Measurements from ENCODE around the gene PCK2. TPM values are rescaled to one million over a fixed set of nuclear protein-coding genes. Genes with fewer than 3 reads are reported as not detected.

Gene PCK2
- total and polyA plus RNA-seq, 4 donors = 8.9 to 91.7 (median 38.2) TPM

GRCh38 chr14:24071144-24071697 lies 22.9 kb upstream of the PCK2 start, which contains the start of gene CPNE6:
CPNE6 (plus strand) TSS chr14:24071562; CDS start chr14:24072937, 1,375 bp downstream.
- WGBS, 2 donors = 57 to 65% methylated on average over 12 to 19 of the region's 19 CpGs
- TF ChIP-seq, protein P1, sequence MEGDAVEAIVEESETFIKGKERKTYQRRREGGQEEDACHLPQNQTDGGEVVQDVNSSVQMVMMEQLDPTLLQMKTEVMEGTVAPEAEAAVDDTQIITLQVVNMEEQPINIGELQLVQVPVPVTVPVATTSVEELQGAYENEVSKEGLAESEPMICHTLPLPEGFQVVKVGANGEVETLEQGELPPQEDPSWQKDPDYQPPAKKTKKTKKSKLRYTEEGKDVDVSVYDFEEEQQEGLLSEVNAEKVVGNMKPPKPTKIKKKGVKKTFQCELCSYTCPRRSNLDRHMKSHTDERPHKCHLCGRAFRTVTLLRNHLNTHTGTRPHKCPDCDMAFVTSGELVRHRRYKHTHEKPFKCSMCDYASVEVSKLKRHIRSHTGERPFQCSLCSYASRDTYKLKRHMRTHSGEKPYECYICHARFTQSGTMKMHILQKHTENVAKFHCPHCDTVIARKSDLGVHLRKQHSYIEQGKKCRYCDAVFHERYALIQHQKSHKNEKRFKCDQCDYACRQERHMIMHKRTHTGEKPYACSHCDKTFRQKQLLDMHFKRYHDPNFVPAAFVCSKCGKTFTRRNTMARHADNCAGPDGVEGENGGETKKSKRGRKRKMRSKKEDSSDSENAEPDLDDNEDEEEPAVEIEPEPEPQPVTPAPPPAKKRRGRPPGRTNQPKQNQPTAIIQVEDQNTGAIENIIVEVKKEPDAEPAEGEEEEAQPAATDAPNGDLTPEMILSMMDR (IDR thresholded peaks at IDR 0.05; ENCODE audit: control extremely low read depth, extremely low read depth) = no peak
- no peak for ATAC-seq (ENCODE audit: insufficient read depth, low FRiP score)
- H3K4me3 ChIP-seq = no peak within 1 kb of the TSS
- no peaks in the 10 kb centered on the region for H3K4me1 ChIP-seq (ENCODE audit: control insufficient read depth in 5 of 5, insufficient read depth in 5 of 5, low read length in 5 of 5)
- H3K27ac ChIP-seq (ENCODE audit: low read depth in 1 of 2, low read length in 1 of 2) = no peak within 1 kb of the TSS
- peaks cover 0 to 2% (median 0%) of the 10 kb centered on the region in 4 donors for H3K9me3 ChIP-seq (ENCODE audit: control insufficient read depth in 4 of 4, insufficient read depth in 3 of 4, low read length in 3 of 4)
- DNase-seq = no peak
- no peaks in the 10 kb centered on the region for H3K36me3 ChIP-seq (ENCODE audit: control insufficient read depth in 4 of 4, insufficient read depth in 4 of 4, low read length in 4 of 4)
- H3K27me3 ChIP-seq (ENCODE audit: control insufficient read depth in 3 of 3, insufficient read depth in 3 of 3, low read length in 2 of 3) = peaks cover 0 to 8% (median 0%) of the 10 kb centered on the region in 3 donors
- no peak within 1 kb of the TSS for H3K9ac ChIP-seq (ENCODE audit: insufficient read depth in 1 of 2, low read length in 2 of 2)

- Histone ChIP-seq H3K27me3 (ENCODE audit: control insufficient read depth in 3 of 3, insufficient read depth in 3 of 3, low read length in 2 of 3) (peaks cover 0 to 8% (median 0%) of the 10 kb centered on the region in 3 donors), H3K27ac (ENCODE audit: low read depth in 1 of 2, low read length in 1 of 2) (no peak overlapping the region), H3K4me1 (ENCODE audit: control insufficient read depth in 5 of 5, insufficient read depth in 5 of 5, low read length in 5 of 5) (no peaks in the 10 kb centered on the region), H3K9me3 (ENCODE audit: control insufficient read depth in 4 of 4, insufficient read depth in 3 of 4, low read length in 3 of 4) (peaks cover 0 to 2% (median 0%) of the 10 kb centered on the region in 4 donors), H3K36me3 (ENCODE audit: control insufficient read depth in 4 of 4, insufficient read depth in 4 of 4, low read length in 4 of 4) (no peaks in the 10 kb centered on the region), H3K4me3 (no peak overlapping the region), H3K9ac (ENCODE audit: insufficient read depth in 1 of 2, low read length in 2 of 2) (no peak overlapping the region)
- TF ChIP-seq, protein P1 (IDR thresholded peaks at IDR 0.05; ENCODE audit: control extremely low read depth, extremely low read depth) = no peak
- no peak for ATAC-seq (ENCODE audit: insufficient read depth, low FRiP score)
- WGBS, 2 donors = 64 to 73% methylated on average over 12 of the region's 12 CpGs
- no peak for DNase-seq
Measured at GRCh38 chr14:24071836-24072430, 22.2 kb upstream of the PCK2 start.

DNA sequence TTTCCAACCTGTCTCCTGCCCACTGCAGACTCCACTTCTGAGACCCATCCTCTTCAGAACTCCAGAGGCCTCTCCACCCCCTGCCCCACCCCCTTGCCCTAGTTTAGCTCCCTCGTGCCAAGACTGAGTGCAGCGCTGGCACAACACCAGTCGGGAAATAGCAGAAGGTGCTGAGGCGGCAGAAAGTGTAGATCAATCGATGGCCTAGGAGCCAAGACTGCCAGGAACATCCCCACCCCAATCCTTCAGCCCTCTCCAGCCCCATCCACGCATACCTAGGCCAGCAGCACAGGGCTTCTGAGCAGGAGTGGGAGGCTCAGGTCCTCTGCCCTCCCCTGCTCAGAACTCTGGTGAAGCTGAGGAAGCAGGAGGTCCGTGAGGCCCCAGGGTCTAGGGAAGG lies 21.7 kb upstream of the PCK2 start:
- DNase-seq = no peak
- TF ChIP-seq, protein P1 (IDR thresholded peaks at IDR 0.05; ENCODE audit: control extremely low read depth, extremely low read depth) = no peak
- Histone ChIP-seq H3K9ac (ENCODE audit: insufficient read depth in 1 of 2, low read length in 2 of 2) (no peak overlapping the region), H3K27ac (ENCODE audit: low read depth in 1 of 2, low read length in 1 of 2) (no peak overlapping the region), H3K4me3 (no peak overlapping the region), H3K9me3 (ENCODE audit: control insufficient read depth in 4 of 4, insufficient read depth in 3 of 4, low read length in 3 of 4) (peaks cover 0 to 2% (median 0%) of the 10 kb centered on the region in 4 donors), H3K4me1 (ENCODE audit: control insufficient read depth in 5 of 5, insufficient read depth in 5 of 5, low read length in 5 of 5) (no peaks in the 10 kb centered on the region), H3K36me3 (ENCODE audit: control insufficient read depth in 4 of 4, insufficient read depth in 4 of 4, low read length in 4 of 4) (no peaks in the 10 kb centered on the region), H3K27me3 (ENCODE audit: control insufficient read depth in 3 of 3, insufficient read depth in 3 of 3, low read length in 2 of 3) (peaks cover 0 to 8% (median 0%) of the 10 kb centered on the region in 3 donors)
- ATAC-seq (ENCODE audit: insufficient read depth, low FRiP score) = no peak
- WGBS, 2 donors = 44 to 71% methylated on average over 7 of the region's 7 CpGs

Data from lung (tissue), 12 donors.